ENCODE measurements around the gene BCAR3.
A peak's percentile ranks its signal among the peaks of the same experiment; 100 is the strongest.

The BCAR3 gene

GRCh38 chr1:93574991-93575390, 106.6 kb downstream of the BCAR3 start:
- DNase-seq = no peak

- no peak for DNase-seq
Measured at GRCh38 chr1:93574511-93574910, 107.1 kb downstream of the BCAR3 start.

GRCh38 chr1:93573940-93574469, 107.6 kb downstream of the BCAR3 start:
- no peak for DNase-seq

- no peak for DNase-seq
Measured at GRCh38 chr1:93571623-93572310, 109.9 kb downstream of the BCAR3 start.

GRCh38 chr1:93569489-93569888, 112.1 kb downstream of the BCAR3 start:
- no peak for DNase-seq

GRCh38 chr1:93567255-93567918, 114.2 kb downstream of the BCAR3 start:
- DNase-seq = peak; percentile 79

- no peak for DNase-seq
Measured at GRCh38 chr1:93566227-93566626, 115.4 kb downstream of the BCAR3 start.

GRCh38 chr1:93565496-93566206, 116.0 kb downstream of the BCAR3 start:
- peak; percentile 33 for DNase-seq

GRCh38 chr1:93559695-93560094, 121.9 kb downstream of the BCAR3 start:
- DNase-seq = no peak

GRCh38 chr1:93559045-93559444, 122.6 kb downstream of the BCAR3 start:
- DNase-seq = no peak

GRCh38 chr1:93556291-93556690, 125.3 kb downstream of the BCAR3 start:
- no peak for DNase-seq

GRCh38 chr1:93554883-93555872, 126.5 kb downstream of the BCAR3 start:
- no peak for DNase-seq

- peak; percentile 25 for DNase-seq
Measured at GRCh38 chr1:93553886-93554490, 127.6 kb downstream of the BCAR3 start.

- peak; percentile 91 for DNase-seq
Measured at GRCh38 chr1:93552741-93553455, 128.7 kb downstream of the BCAR3 start.

GRCh38 chr1:93549811-93550210, 131.8 kb downstream of the BCAR3 start:
- DNase-seq = no peak

GRCh38 chr1:93549131-93549530, 132.5 kb downstream of the BCAR3 start:
- DNase-seq = no peak

- no peak for DNase-seq
Measured at GRCh38 chr1:93546162-93546863, 135.3 kb downstream of the BCAR3 start.

- DNase-seq = peak; percentile 12
Measured at GRCh38 chr1:93542398-93542797, 139.2 kb downstream of the BCAR3 start.

GRCh38 chr1:93541045-93541444, 140.6 kb downstream of the BCAR3 start:
- DNase-seq = no peak

- peak; percentile 76 for DNase-seq
Measured at GRCh38 chr1:93537924-93538323, 143.7 kb downstream of the BCAR3 start.
